HepG2 (cell line): Measurements from ENCODE around the gene FBXW2. TPM values are rescaled to one million over a fixed set of nuclear protein-coding genes. Genes with fewer than 3 reads are reported as not detected.

Experiments used
- ATF2 ChIP-seq: sonication (generic); formaldehyde crosslinking; IDR thresholded peaks from 2 replicates; pipeline ENCODE4 v1.4.0; 2020; ENCODE audit warnings: missing genetic modification reagents
- ATF7 ChIP-seq, 2 experiments: fragments of 450-650 bp in 1 of 2; sonication (generic) in 1 of 2; formaldehyde crosslinking in 1 of 2; IDR thresholded peaks; 2 replicates each; pipeline versions ENCODE4 v1.4.0 to v1.6.1; 2016 to 2020; ENCODE audit warnings: antibody characterized with exemption in 1 of 2, mild to moderate bottlenecking in 1 of 2, missing genetic modification reagents in 1 of 2
- GATAD1 ChIP-seq: IDR thresholded peaks from 2 replicates; pipeline ENCODE4 v1.6.1; 2016; ENCODE audit warnings: missing genetic modification reagents, missing compliant biosample characterization
- GTF2F1 ChIP-seq: fragments of 150-350 bp; IDR thresholded peaks from 2 replicates; pipeline ENCODE4 v1.6.1; 2014; ENCODE audit warnings: low read length
- HMG20B ChIP-seq: conservative IDR thresholded peaks from 2 replicates; pipeline ENCODE4 v1.6.1; 2016; ENCODE audit warnings: missing genetic modification reagents, missing compliant biosample characterization
- ISX ChIP-seq: sonication (generic); formaldehyde crosslinking; conservative IDR thresholded peaks from 2 replicates; pipeline ENCODE4 v1.5.0; 2020; ENCODE audit warnings: missing genetic modification reagents
- MIXL1 ChIP-seq: IDR thresholded peaks from 2 replicates; pipeline ENCODE4 v1.6.1; 2016
- MTA3 ChIP-seq: sonication (generic); formaldehyde crosslinking; IDR thresholded peaks from 2 replicates; pipeline ENCODE4 v1.4.0; 2020; ENCODE audit warnings: missing genetic modification reagents
- NBN ChIP-seq: fragments of 450-650 bp; conservative IDR thresholded peaks from 2 replicates; pipeline ENCODE4 v1.6.1; 2017
- NCOA2 ChIP-seq: sonication (generic); formaldehyde crosslinking; IDR thresholded peaks from 2 replicates; pipeline ENCODE4 v1.8.0; 2022; ENCODE audit warnings: inconsistent platforms
- NFYB ChIP-seq: sonication (generic); formaldehyde crosslinking; IDR thresholded peaks from 2 replicates; pipeline ENCODE4 v1.4.0; 2020; ENCODE audit warnings: missing genetic modification reagents
- PITX1 ChIP-seq: sonication (generic); formaldehyde crosslinking; IDR thresholded peaks from 2 replicates; pipeline ENCODE4 v1.5.1; 2020; ENCODE audit warnings: mild to moderate bottlenecking, missing genetic modification reagents
- RNF2 ChIP-seq: fragments of 450-650 bp; conservative IDR thresholded peaks from 2 replicates; pipeline ENCODE4 v1.6.1; 2016; ENCODE audit warnings: low read depth
- ZKSCAN8 ChIP-seq: IDR thresholded peaks from 2 replicates; pipeline ENCODE4 v1.6.1; 2016; ENCODE audit warnings: borderline replicate concordance, missing genetic modification reagents, missing compliant biosample characterization
- ZNF691 ChIP-seq: sonication (generic); formaldehyde crosslinking; IDR thresholded peaks from 2 replicates; pipeline ENCODE4 v1.4.0; 2020; ENCODE audit warnings: missing genetic modification reagents, low read depth, mild to moderate bottlenecking, borderline replicate concordance
- ZNF841 ChIP-seq: sonication (generic); formaldehyde crosslinking; IDR thresholded peaks from 2 replicates; pipeline ENCODE4 v1.8.1; 2023; ENCODE audit warnings: missing genetic modification reagents, borderline replicate concordance
- ZSCAN20 ChIP-seq: sonication (generic); formaldehyde crosslinking; IDR thresholded peaks from 2 replicates; pipeline ENCODE4 v1.4.0; 2020; ENCODE audit warnings: missing genetic modification reagents, mild to moderate bottlenecking, borderline replicate concordance
- ZSCAN31 ChIP-seq: sonication (generic); formaldehyde crosslinking; IDR thresholded peaks from 2 replicates; pipeline ENCODE4 v1.5.0; 2020; ENCODE audit warnings: low read depth, mild to moderate bottlenecking, missing genetic modification reagents
- polyA plus RNA-seq, 8 experiments: library from polyadenylated mRNA; depleted of rRNA in 3 of 8; stranded (reverse) in 7 of 8; unstranded in 1 of 8; fragments of >200 nt; fragmentation: Illumina TruSeq in 4 of 8; extraction: Trizol in 4 of 8; gene quantifications; 2 replicates each; pipeline versions ENCODE4 v1.2.1 to v1.2.3, GENCODE V29; 2011 to 2016; ENCODE audit warnings: low read depth in 4 of 8, missing spikeins in 1 of 8, mixed read lengths in 1 of 8; ENCODE audit not compliant: insufficient read depth in 1 of 8
- total RNA-seq, 5 experiments: library from RNA; depleted of rRNA; stranded (reverse); fragments of >200 nt; fragmentation: Illumina TruSeq; extraction: Trizol; gene quantifications; 2 replicates each; pipeline ENCODE4 v1.2.3, GENCODE V29; 2016; ENCODE audit warnings: low read depth in 1 of 5
- TF ChIP-seq, protein P1 (sequence below): sonication (generic); formaldehyde crosslinking; IDR thresholded peaks from 2 replicates; pipeline ENCODE4 v1.5.1; 2020; ENCODE audit warnings: missing genetic modification reagents, mild to moderate bottlenecking, borderline replicate concordance
- TF ChIP-seq, protein P2 (sequence below): IDR thresholded peaks from 2 replicates; pipeline ENCODE4 v1.6.1; 2018; ENCODE audit warnings: missing genetic modification reagents
- TF ChIP-seq, protein P3 (sequence below), 2 experiments: sonication (generic) in 1 of 2; formaldehyde crosslinking in 1 of 2; IDR thresholded peaks; 2 replicates each; pipeline versions ENCODE4 v1.5.1 to v1.6.1; 2011 to 2020; ENCODE audit warnings: borderline replicate concordance in 1 of 2, low read depth in 1 of 2, low read length in 1 of 2, mild to moderate bottlenecking in 1 of 2, missing genetic modification reagents in 1 of 2, moderate library complexity in 1 of 2
- TF ChIP-seq, protein P4 (sequence below): sonication (generic); formaldehyde crosslinking; conservative IDR thresholded peaks from 2 replicates; pipeline ENCODE4 v1.4.0; 2020; ENCODE audit warnings: missing genetic modification reagents

The FBXW2 gene
- total and polyA plus RNA-seq, 2 of the 13 experiments (the other 11 are each of a cell fraction or from before 2014, with no cell fraction given): 35.4 to 43.1 TPM

- TF ChIP-seq MTA3 (CRISPR knock-in tag) (no peak), PITX1 (no peak), ATF7 (IDR thresholded peaks at IDR 0.05) (peak; percentile 13; the same call in 1 of the 2 replicates), ATF7 (CRISPR knock-in tag; IDR thresholded peaks at IDR 0.05) (no peak), ISX (CRISPR knock-in tag) (no peak), ZKSCAN8 (CRISPR knock-in tag) (peak; percentile 80; the same call in 1 of the 2 replicates), HMG20B (CRISPR knock-in tag) (peak; percentile 84), GTF2F1 (no peak), GATAD1 (CRISPR knock-in tag) (peak; percentile 53), NBN (no peak), ATF2 (CRISPR knock-in tag) (0 out of 2 replicates have a peak, but pooled peaks have one; percentile 44), NFYB (CRISPR knock-in tag) (no peak), ZSCAN31 (CRISPR knock-in tag) (no peak), ZSCAN20 (CRISPR knock-in tag) (no peak), ZNF691 (CRISPR knock-in tag) (no peak), MIXL1 (CRISPR knock-in tag) (peak; percentile 77), ZNF841 (CRISPR knock-in tag) (no peak), NCOA2 (peak; percentile 96), RNF2 (no peak)
- TF ChIP-seq, protein P1, sequence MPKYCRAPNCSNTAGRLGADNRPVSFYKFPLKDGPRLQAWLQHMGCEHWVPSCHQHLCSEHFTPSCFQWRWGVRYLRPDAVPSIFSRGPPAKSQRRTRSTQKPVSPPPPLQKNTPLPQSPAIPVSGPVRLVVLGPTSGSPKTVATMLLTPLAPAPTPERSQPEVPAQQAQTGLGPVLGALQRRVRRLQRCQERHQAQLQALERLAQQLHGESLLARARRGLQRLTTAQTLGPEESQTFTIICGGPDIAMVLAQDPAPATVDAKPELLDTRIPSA (CRISPR knock-in tag): no peak
- TF ChIP-seq, protein P2, sequence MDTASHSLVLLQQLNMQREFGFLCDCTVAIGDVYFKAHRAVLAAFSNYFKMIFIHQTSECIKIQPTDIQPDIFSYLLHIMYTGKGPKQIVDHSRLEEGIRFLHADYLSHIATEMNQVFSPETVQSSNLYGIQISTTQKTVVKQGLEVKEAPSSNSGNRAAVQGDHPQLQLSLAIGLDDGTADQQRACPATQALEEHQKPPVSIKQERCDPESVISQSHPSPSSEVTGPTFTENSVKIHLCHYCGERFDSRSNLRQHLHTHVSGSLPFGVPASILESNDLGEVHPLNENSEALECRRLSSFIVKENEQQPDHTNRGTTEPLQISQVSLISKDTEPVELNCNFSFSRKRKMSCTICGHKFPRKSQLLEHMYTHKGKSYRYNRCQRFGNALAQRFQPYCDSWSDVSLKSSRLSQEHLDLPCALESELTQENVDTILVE: peak; percentile 84
- TF ChIP-seq, protein P3, sequence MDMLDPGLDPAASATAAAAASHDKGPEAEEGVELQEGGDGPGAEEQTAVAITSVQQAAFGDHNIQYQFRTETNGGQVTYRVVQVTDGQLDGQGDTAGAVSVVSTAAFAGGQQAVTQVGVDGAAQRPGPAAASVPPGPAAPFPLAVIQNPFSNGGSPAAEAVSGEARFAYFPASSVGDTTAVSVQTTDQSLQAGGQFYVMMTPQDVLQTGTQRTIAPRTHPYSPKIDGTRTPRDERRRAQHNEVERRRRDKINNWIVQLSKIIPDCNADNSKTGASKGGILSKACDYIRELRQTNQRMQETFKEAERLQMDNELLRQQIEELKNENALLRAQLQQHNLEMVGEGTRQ (IDR thresholded peaks at IDR 0.05; ENCODE audit: low read depth, low read length): no peak
- TF ChIP-seq, protein P3 (CRISPR knock-in tag; IDR thresholded peaks at IDR 0.05; ENCODE audit: borderline replicate concordance): no peak
- TF ChIP-seq, protein P4, sequence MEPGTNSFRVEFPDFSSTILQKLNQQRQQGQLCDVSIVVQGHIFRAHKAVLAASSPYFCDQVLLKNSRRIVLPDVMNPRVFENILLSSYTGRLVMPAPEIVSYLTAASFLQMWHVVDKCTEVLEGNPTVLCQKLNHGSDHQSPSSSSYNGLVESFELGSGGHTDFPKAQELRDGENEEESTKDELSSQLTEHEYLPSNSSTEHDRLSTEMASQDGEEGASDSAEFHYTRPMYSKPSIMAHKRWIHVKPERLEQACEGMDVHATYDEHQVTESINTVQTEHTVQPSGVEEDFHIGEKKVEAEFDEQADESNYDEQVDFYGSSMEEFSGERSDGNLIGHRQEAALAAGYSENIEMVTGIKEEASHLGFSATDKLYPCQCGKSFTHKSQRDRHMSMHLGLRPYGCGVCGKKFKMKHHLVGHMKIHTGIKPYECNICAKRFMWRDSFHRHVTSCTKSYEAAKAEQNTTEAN (CRISPR knock-in tag): no peak
These were observed 14.5 kb downstream of the FBXW2 start (continued) for GRCh38 chr9:120778758-120779157.
